Measurements from ENCODE around the gene TMEM165. TPM values are rescaled to one million over a fixed set of nuclear protein-coding genes. Genes with fewer than 3 reads are reported as not detected.

TMEM165 gene
- total and polyA plus RNA-seq, 9 of the 15 experiments (the other 6 are each of a cell fraction or from before 2014, with no cell fraction given), result 21.3 to 145 (median 96.8) TPM

DNA sequence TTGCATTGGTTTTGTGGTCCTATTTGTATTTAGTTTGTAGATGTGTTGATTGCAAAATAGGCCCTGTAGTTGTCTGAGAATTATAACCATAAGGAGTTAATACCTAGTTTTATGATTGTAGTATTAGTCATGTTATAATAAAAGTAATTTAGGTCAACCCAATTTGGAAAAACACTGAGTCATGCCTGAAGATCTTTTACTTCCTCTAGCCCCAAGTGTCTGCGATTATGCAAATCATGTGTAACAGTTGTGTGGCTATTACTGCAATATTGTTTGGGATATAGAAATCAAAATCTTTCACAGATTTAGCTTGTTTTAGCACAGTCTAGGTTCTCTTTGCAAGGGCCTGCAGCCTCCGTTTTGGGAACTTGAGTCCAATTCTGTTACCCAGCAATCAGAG is 37.1 kb upstream of the TMEM165 start (continued):
- TF ChIP-seq, protein P1, sequence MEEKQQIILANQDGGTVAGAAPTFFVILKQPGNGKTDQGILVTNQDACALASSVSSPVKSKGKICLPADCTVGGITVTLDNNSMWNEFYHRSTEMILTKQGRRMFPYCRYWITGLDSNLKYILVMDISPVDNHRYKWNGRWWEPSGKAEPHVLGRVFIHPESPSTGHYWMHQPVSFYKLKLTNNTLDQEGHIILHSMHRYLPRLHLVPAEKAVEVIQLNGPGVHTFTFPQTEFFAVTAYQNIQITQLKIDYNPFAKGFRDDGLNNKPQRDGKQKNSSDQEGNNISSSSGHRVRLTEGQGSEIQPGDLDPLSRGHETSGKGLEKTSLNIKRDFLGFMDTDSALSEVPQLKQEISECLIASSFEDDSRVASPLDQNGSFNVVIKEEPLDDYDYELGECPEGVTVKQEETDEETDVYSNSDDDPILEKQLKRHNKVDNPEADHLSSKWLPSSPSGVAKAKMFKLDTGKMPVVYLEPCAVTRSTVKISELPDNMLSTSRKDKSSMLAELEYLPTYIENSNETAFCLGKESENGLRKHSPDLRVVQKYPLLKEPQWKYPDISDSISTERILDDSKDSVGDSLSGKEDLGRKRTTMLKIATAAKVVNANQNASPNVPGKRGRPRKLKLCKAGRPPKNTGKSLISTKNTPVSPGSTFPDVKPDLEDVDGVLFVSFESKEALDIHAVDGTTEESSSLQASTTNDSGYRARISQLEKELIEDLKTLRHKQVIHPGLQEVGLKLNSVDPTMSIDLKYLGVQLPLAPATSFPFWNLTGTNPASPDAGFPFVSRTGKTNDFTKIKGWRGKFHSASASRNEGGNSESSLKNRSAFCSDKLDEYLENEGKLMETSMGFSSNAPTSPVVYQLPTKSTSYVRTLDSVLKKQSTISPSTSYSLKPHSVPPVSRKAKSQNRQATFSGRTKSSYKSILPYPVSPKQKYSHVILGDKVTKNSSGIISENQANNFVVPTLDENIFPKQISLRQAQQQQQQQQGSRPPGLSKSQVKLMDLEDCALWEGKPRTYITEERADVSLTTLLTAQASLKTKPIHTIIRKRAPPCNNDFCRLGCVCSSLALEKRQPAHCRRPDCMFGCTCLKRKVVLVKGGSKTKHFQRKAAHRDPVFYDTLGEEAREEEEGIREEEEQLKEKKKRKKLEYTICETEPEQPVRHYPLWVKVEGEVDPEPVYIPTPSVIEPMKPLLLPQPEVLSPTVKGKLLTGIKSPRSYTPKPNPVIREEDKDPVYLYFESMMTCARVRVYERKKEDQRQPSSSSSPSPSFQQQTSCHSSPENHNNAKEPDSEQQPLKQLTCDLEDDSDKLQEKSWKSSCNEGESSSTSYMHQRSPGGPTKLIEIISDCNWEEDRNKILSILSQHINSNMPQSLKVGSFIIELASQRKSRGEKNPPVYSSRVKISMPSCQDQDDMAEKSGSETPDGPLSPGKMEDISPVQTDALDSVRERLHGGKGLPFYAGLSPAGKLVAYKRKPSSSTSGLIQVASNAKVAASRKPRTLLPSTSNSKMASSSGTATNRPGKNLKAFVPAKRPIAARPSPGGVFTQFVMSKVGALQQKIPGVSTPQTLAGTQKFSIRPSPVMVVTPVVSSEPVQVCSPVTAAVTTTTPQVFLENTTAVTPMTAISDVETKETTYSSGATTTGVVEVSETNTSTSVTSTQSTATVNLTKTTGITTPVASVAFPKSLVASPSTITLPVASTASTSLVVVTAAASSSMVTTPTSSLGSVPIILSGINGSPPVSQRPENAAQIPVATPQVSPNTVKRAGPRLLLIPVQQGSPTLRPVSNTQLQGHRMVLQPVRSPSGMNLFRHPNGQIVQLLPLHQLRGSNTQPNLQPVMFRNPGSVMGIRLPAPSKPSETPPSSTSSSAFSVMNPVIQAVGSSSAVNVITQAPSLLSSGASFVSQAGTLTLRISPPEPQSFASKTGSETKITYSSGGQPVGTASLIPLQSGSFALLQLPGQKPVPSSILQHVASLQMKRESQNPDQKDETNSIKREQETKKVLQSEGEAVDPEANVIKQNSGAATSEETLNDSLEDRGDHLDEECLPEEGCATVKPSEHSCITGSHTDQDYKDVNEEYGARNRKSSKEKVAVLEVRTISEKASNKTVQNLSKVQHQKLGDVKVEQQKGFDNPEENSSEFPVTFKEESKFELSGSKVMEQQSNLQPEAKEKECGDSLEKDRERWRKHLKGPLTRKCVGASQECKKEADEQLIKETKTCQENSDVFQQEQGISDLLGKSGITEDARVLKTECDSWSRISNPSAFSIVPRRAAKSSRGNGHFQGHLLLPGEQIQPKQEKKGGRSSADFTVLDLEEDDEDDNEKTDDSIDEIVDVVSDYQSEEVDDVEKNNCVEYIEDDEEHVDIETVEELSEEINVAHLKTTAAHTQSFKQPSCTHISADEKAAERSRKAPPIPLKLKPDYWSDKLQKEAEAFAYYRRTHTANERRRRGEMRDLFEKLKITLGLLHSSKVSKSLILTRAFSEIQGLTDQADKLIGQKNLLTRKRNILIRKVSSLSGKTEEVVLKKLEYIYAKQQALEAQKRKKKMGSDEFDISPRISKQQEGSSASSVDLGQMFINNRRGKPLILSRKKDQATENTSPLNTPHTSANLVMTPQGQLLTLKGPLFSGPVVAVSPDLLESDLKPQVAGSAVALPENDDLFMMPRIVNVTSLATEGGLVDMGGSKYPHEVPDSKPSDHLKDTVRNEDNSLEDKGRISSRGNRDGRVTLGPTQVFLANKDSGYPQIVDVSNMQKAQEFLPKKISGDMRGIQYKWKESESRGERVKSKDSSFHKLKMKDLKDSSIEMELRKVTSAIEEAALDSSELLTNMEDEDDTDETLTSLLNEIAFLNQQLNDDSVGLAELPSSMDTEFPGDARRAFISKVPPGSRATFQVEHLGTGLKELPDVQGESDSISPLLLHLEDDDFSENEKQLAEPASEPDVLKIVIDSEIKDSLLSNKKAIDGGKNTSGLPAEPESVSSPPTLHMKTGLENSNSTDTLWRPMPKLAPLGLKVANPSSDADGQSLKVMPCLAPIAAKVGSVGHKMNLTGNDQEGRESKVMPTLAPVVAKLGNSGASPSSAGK (IDR thresholded peaks at IDR 0.05), result no peak
- TF ChIP-seq BRD4 (IDR thresholded peaks at IDR 0.05), result no peak
- peak in 1 of 2 experiments; percentile 51; a peak in 1 of 4 replicates for TF ChIP-seq TBL1XR1 (IDR thresholded peaks at IDR 0.05; ENCODE audit: low read length in 2 of 2)
- peak; percentile 83 for TF ChIP-seq MAFF (IDR thresholded peaks at IDR 0.05; ENCODE audit: low read length)
- no peak for TF ChIP-seq HDAC8 (tag; IDR thresholded peaks at IDR 0.05)
- no peak for TF ChIP-seq FOXK2 (conservative IDR thresholded peaks at IDR 0.05 in 1 of 2, IDR thresholded peaks at IDR 0.05 in 1 of 2; ENCODE audit: low read depth in 2 of 2)
- no peak for TF ChIP-seq ARHGAP35 (IDR thresholded peaks at IDR 0.05; ENCODE audit: partially characterized antibody)
- no peak for TF ChIP-seq CCNT2 (IDR thresholded peaks at IDR 0.05; ENCODE audit: borderline replicate concordance, extremely low read depth, insufficient read length, low read depth, low read length)
- no peak for TF ChIP-seq ESRRB (CRISPR knock-in tag; IDR thresholded peaks at IDR 0.05; ENCODE audit: borderline replicate concordance)
- TF ChIP-seq ZNF133 (CRISPR knock-in tag; IDR thresholded peaks at IDR 0.05), result no peak
- TF ChIP-seq ZNF140 (CRISPR knock-in tag; IDR thresholded peaks at IDR 0.05), result no peak
- no peak for TF ChIP-seq SNIP1 (IDR thresholded peaks at IDR 0.05; ENCODE audit: low read depth)
- no peak for TF ChIP-seq TOE1 (IDR thresholded peaks at IDR 0.05; ENCODE audit: borderline replicate concordance)
- no peak for TF ChIP-seq TOE1 (CRISPR knock-in tag; IDR thresholded peaks at IDR 0.05; ENCODE audit: borderline replicate concordance, low read depth)
- TF ChIP-seq, protein P2, sequence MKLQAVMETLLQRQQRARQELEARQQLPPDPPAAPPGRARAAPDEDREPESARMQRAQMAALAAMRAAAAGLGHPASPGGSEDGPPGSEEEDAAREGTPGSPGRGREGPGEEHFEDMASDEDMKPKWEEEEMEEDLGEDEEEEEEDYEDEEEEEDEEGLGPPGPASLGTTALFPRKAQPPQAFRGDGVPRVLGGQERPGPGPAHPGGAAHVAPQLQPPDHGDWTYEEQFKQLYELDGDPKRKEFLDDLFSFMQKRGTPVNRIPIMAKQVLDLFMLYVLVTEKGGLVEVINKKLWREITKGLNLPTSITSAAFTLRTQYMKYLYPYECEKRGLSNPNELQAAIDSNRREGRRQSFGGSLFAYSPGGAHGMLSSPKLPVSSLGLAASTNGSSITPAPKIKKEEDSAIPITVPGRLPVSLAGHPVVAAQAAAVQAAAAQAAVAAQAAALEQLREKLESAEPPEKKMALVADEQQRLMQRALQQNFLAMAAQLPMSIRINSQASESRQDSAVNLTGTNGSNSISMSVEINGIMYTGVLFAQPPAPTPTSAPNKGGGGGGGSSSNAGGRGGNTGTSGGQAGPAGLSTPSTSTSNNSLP (IDR thresholded peaks at IDR 0.05; ENCODE audit: borderline replicate concordance, low read depth, low read length), result peak; percentile 44; the same call in 1 of the 2 replicates
